Liver (tissue), 3 donors: ENCODE results near the gene RANBP3.

ENCODE experiments used
- CTCF ChIP-seq: fragments of 150-350 bp; IDR thresholded peaks from 2 replicates; pipeline ENCODE4 v1.5.1; 2017; ENCODE audit warnings: improper control_type of control experiment, low read depth, low read length; ENCODE audit not compliant: missing input control
- GABPA ChIP-seq, 2 donors: IDR thresholded peaks in 1 of 2; conservative IDR thresholded peaks in 1 of 2; 2 replicates each; pipeline ENCODE4 v1.6.1; 2016; ENCODE audit warnings: antibody characterized with exemption in 2 of 2, mild to moderate bottlenecking in 1 of 2, moderate library complexity in 1 of 2
- RAD21 ChIP-seq, 2 donors: IDR thresholded peaks; 2 replicates each; pipeline ENCODE4 v1.6.1; 2016; ENCODE audit warnings: antibody characterized with exemption in 2 of 2, mild to moderate bottlenecking in 2 of 2
- donor health status: healthy.
- donor health status: healthy.

- no peak for TF ChIP-seq CTCF
- TF ChIP-seq GABPA (IDR thresholded peaks at IDR 0.05 in 1 of 2, conservative IDR thresholded peaks at IDR 0.05 in 1 of 2), result no peak
- no peak for TF ChIP-seq RAD21 (IDR thresholded peaks at IDR 0.05)
Observed at GRCh38 chr19:5971714-5972354, 6.1 kb downstream of the RANBP3 start.
